ENCODE results near the gene ACSF3. TPM values are rescaled to one million over a fixed set of nuclear protein-coding genes. Genes with fewer than 3 reads are reported as not detected.
"Not testable (repeated sequence)": the region's sequence is repeated elsewhere in the genome, so short reads cannot be mapped to it uniquely, and the experiment has no call there.

ACSF3 gene
- total RNA-seq, 1 experiment from 2014 or later = 21.8 TPM

DNA sequence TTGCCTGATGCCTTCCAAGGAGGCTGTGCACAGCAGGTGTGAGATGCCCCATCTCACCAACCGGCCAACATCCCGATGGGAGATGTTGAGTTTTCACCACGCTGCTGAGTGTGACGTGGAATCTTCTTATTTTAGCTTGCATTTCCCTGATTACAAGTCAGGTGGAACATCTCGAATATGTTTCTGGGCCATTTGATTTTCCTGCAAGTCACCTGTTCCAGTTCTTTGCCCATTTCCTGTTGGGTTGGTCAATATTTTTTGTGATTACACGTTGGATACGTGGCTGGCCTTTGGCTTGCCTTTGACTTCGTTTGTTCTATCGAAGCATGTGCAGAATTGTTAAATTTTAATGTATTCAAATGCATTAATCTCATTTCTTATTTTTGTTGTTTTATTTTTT, 69.6 kb downstream of the ACSF3 start:
- Histone ChIP-seq H3K4me3 (no peak overlapping the region), H3K27me3 (no peaks in the 10 kb centered on the region), H3K36me3 (no peaks in the 10 kb centered on the region), H3K9me3 (no peaks in the 10 kb centered on the region)
- DNase-seq = no peak

DNA sequence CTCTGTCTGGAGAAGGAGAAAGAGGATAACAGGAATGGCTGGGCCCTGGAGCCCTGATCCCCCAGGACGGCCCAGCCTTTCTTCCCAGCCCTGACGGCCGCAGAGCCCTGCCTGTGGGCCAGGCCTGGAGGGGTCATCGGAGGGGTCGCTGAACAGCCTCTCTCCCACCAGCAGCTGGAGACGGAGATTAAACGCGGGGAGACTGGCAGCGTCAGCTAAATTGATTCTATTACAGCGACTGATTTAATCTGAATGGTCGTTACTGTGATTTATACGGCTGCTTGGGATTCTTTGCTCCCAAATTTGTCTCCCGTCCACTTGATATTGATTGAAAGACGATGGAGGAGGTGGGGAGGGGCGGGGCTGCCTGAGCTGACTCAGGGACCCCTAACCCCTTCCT, 70.8 kb downstream of the ACSF3 start:
- no peaks in the 10 kb centered on the region for H3K9me3 ChIP-seq
- no peaks in the 10 kb centered on the region for H3K27me3 ChIP-seq
- no peak overlapping the region for H3K4me3 ChIP-seq
- no peaks in the 10 kb centered on the region for H3K36me3 ChIP-seq
- DNase-seq = no peak

DNA sequence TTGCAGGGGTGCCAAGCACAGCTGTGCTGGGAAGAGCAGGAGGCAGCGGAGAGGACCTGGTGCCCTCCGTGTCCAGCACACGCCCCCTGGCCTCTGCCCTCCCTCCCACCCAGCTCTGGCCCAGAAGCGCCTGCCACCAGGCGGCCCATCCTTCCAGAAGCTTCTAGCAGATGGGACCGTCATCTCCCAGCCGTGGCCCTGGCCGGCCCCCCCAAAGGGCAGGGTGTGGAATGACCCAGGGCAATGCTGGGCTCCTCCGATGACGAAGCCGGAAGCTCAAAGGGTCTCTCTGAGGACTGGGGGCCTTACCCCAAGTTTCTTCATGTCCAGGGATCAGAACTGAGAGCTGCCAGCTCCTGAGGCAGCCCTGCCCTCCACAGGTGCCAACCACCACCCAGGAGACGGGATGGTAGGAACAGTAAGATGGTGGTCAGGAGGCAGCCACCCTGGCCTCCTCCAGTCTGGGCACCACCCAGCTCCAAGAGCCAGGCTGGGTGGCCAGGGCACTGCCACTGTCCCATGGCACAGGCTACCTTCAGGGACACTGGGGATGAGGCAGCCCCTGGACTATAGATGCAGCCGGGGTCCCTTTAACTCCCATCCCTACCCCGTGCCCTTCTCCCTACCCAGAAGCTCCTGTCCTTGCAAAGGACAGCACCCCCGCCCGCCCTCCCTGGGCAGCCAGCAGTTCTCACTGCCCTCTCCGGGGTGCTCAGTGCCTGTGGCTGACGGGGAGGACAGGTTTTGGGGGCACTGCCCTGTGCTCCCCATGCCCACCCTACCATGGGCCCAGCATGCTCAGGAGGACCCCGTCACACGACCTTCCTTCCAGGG, 71.4 kb downstream of the ACSF3 start:
- no peak overlapping the region for H3K4me3 ChIP-seq
- H3K36me3 ChIP-seq = no peaks in the 10 kb centered on the region
- DNase-seq = no peak
- H3K9me3 ChIP-seq = no peaks in the 10 kb centered on the region
- no peaks in the 10 kb centered on the region for H3K27me3 ChIP-seq

DNA sequence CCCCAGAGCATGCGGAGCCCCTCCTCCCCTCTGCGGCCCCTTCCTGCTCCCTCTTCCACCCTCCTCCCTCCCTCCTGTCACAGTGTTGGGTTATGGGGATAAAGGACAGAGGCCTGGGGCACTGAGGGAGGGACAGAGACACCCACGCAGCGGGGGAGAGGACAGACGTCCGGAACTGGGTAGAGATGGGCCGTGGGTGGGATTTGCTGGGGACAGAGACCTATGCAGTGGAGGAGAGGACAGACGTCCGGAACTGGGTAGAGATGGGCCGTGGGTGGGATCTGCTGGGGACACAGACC, 72.0 kb downstream of the ACSF3 start:
- not testable (repeated sequence) for H3K27me3 ChIP-seq, H3K9me3 ChIP-seq, DNase-seq, H3K4me3 ChIP-seq, H3K36me3 ChIP-seq

DNA sequence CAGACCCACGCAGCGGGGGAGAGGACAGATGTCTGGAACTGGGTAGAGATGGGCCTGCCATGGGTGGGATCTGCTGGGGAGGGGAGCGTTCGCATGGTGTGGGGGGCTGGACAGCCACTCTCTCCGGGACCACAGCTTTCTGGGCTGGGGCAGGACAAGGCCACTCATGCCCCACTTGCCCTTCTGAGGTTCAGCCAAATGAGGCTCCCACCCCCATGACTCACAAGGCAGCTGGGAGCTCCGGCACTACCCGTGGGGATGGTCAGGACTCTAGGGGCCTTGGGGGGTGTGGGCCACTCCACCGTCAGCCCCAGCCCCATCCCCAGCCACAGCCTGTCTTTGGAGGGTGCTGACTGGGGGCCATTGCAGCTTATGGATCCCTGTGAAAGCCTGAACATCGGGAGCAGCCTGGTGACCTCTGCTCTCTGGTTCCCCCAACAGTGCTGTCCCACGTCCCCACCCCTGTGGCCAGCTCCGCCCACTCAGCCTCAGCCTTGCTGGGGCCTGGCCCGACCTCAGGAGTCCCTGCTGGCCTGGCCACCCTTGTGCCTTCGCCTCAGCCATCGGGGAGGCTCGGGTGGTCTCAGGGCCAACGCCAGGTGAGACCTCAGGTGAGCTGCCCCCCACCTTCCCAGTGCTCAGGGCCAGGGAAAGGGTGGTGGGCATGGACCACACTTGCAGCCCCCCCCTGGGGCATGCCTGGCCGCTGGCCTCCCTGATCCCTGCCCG, 73.2 kb downstream of the ACSF3 start:
- no peaks in the 10 kb centered on the region for H3K36me3 ChIP-seq
- DNase-seq = no peak

DNA sequence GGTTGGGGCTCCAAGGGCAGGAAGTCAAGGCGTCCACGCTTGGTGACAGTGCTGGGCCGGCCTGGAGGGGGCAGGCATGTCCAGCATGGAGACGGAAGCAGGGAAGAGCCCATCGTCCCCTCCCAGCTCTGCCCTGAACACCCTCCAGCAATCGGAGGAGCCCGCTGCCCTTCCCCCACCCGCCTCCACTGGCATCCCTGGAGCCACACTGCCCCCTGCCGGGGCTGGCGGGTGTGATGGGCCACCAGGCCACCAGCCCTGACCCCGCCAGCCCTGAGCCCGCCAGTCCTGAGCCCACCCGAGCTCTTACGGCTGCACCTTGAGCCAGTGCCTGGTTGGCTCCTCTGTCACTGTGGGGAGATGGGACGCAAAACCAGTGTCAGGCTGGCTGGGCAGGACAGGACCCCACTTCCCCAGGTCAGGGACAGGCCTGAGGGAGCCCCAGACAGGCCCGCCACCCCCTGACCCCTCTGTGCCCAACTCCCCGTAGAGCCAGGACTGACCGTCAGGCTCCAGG, 73.8 kb downstream of the ACSF3 start:
- peak; percentile 55 for DNase-seq
- no peak overlapping the region for H3K4me3 ChIP-seq

More for the DNA sequence above, 73.2 kb downstream of the ACSF3 start:
- Histone ChIP-seq H3K27me3 (no peaks in the 10 kb centered on the region), H3K4me3 (no peak overlapping the region), H3K9me3 (no peaks in the 10 kb centered on the region)

DNA sequence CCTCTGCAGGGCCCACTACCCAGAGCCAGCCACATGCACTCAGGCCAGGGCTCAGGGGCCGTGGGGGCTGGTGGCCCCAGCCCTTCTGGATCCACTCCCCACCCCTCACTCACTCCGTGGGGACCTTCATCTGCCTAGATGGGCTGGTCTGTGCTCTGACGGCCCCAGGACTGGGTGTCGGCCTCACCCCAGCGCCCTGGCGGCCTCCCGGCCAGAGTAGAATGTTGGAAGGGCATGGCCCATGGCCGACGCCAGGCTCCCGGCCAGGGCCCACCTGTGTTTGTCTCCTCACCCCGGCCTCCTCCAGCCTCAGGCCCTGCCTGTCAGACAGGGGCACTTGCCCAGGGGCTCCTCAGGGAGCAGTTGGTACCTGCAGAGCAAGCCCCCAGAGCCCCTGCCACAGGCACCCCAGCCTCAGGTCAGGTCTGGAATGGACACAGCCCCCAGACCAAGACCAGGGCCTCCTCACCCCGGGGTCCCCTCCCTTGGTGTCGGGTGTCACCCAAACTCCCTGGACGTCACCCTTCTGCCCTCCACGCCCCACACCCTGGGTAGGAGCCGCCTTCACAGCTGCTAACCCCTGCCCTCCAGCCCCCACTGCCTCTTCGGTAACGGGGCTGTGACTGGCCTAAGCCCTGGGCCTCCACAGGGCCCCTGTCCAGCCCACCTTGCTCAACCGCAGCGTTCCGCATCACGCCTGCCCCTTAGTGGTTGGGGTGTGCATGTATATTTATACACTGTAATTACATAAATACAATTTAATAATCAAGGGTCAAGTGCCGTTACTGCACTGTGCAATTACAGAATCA, 74.9 kb downstream of the ACSF3 start:
- H3K27me3 ChIP-seq = no peaks in the 10 kb centered on the region
- no peaks in the 10 kb centered on the region for H3K36me3 ChIP-seq
- no peak overlapping the region for H3K4me3 ChIP-seq
- DNase-seq = no peak
- H3K9me3 ChIP-seq = no peaks in the 10 kb centered on the region

More for the DNA sequence above, 73.8 kb downstream of the ACSF3 start:
- Histone ChIP-seq H3K27me3 (no peaks in the 10 kb centered on the region), H3K36me3 (no peaks in the 10 kb centered on the region), H3K9me3 (no peaks in the 10 kb centered on the region)

DNA sequence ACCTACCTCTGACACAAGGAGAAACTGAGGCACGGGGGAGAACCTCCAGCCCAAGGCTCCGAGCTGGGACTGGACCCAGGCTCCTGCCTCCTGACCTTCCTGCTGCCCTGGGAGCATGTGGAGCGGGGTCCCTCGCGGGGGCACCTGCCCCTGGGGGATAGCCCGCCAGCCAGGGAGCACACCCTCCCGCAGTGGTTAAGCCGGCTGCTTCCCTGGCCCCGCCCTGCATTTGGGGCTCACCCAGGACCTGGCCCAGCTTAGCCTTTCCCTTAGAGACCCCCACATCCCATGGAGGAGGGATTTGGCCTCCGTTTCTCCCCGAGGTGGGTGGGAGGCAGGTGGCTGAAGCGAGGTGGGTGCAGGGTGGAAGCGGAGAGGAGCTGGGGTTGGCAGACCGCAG, 76.1 kb downstream of the ACSF3 start:
- Histone ChIP-seq H3K9me3 (no peaks in the 10 kb centered on the region), H3K27me3 (no peaks in the 10 kb centered on the region), H3K4me3 (no peak overlapping the region), H3K36me3 (no peaks in the 10 kb centered on the region)
- no peak for DNase-seq

DNA sequence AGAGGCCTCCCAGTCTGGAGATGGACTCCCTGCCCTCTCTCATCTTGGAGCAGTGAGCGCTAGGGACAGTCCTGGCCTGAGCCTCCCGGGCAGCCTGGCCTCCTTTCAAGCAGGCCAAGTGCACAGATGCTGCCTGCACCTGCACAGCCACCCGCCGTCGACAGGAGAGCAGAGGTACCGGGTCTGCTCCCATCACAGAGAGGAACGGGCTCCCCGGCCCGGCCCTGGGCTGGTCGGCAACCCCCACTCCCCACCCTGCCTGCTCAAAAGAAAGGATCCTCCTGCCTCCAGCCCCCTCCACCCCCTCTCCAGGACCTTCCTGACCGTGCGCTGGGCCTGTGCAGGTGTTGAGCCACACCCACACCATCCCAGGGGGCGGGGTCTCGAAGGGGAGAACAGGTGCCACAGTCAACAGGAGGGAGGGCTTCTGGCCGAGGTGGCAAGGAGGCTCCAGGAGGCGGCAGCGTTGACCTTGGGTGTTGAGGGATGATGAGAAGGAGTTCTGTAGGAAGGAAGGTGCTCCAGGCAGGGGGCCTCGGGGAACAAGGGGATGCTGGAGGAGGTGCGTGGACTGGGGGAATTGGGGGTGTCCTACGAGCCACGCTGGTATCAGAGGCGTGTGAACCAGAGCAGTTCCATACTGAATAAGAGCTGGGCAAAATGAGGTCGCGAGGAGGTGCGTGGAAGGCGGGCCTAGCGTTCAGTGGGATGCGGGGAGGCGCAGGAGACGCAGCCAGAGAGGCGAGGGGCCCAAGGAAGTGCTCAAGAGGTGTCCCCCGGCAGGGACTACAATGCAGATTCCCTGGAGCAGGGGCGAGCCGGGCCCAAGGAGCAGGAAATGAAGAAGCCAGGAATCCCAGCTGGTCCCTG, 76.9 kb downstream of the ACSF3 start:
- Histone ChIP-seq H3K36me3 (no peaks in the 10 kb centered on the region), H3K9me3 (no peaks in the 10 kb centered on the region), H3K27me3 (no peaks in the 10 kb centered on the region), H3K4me3 (no peak overlapping the region)
- DNase-seq = no peak

DNA sequence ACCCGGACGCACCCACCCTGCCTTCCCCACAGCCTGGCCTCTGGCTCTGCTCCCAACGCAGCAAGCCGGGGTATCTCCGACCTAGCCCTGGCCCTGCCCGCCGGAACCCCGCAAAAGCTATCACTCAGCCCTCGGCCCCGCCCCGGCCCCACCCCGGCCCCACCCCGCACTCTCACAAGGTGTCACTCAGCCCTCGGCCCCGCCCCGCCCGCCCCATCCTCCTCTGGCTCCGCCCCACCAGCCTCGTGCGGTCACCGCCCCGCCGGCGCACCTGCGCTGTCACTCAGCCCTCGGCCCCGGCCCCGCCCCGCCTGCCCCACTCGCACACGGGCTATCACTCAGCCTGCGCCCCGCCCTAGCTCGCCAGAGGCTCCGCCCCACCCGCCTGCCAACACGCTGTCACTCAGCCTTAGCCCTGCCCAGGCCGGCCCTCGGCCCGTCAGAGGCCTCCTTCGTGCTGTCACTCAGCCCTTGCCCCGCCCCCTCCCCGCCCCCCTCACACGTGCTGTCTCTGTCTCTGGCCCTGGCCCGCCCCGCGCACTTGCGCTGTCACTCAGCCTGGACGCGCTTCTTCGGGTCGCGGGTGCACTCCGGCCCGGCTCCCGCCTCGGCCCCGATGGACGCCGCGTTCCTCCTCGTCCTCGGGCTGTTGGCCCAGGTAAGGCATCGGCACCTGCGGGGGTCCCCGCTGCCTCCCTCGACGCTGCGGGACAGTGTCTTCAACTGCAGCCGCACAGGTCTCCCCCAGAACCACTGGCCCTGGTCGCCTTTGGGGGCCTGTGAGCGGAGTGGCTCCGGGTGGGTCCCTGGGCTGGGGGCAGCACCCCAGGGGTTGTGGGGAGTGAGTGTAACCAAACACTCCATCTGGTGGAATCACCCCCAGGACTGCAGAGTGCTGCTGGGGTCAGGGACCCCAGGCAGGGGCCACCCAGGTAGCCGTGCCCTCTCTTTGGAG, 77.8 kb downstream of the ACSF3 start, which contains the start of gene CDH15:
TSS of gene CDH15 (plus strand) at position 533 of the 955 bp plus-strand sequence. CDS start at position 617, 84 bp downstream.
- Histone ChIP-seq H3K27me3 (no peaks in the 10 kb centered on the region), H3K9me3 (no peaks in the 10 kb centered on the region), H3K36me3 (no peaks in the 10 kb centered on the region), H3K4me3 (peak within 1 kb of the TSS; percentile 24; the same call in 1 of the 2 replicates)
- peak; percentile 84 for DNase-seq

DNA sequence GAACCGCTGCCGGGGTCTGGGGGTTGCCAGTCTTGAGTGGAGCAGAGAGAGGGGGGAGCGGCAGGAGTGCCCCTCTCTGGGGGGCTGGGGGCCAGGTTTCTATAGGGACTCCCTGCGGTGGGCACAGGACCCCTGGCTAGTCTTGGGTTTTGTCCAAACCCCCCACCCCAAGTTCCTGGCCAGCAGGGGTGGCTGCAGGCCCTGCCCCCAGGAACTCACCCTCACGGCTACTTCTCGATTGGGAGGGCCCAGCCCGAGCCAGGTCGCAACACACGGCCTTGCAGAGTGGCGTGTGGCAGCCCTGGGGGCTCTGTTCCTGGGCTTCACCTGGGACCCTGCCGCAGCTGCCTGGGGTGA, 78.5 kb downstream of the ACSF3 start:
- H3K27me3 ChIP-seq = no peaks in the 10 kb centered on the region
- no peaks in the 10 kb centered on the region for H3K9me3 ChIP-seq
- no peaks in the 10 kb centered on the region for H3K36me3 ChIP-seq
- no peak overlapping the region for H3K4me3 ChIP-seq
- DNase-seq = no peak

DNA sequence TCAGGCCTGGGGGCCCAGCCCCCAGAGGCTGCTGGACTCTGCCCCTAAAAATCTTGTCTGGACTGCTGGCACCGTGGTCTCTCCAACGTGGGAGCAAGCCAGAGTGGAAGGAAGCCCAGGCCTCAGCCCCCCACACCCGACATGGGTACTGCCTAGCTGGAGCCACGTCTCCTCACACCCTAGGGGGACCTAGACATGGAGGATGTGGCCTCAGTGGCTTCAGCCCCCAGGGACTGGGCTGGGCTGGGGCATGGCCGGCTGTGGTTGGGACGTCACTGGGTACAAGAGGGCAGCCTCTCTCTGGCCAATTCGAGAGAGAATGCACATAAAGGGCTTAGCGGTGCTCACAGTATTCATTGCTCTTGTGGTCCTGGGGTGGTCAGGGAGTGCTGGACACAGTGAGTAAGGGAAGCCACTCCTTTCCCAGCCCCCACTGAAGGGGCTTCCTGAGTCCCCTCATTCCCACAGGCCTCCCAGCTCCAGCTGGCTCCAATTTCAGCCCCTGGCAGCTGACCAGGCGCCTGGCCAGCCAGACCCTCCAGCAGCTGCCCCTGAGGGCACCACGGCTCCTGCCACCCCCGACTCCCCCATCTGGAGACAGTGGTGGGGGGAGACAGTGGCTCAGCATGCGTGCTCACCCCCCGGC, 79.0 kb downstream of the ACSF3 start:
- Histone ChIP-seq H3K27me3 (no peaks in the 10 kb centered on the region), H3K4me3 (no peak overlapping the region), H3K9me3 (no peaks in the 10 kb centered on the region), H3K36me3 (no peaks in the 10 kb centered on the region)
- no peak for DNase-seq

DNA sequence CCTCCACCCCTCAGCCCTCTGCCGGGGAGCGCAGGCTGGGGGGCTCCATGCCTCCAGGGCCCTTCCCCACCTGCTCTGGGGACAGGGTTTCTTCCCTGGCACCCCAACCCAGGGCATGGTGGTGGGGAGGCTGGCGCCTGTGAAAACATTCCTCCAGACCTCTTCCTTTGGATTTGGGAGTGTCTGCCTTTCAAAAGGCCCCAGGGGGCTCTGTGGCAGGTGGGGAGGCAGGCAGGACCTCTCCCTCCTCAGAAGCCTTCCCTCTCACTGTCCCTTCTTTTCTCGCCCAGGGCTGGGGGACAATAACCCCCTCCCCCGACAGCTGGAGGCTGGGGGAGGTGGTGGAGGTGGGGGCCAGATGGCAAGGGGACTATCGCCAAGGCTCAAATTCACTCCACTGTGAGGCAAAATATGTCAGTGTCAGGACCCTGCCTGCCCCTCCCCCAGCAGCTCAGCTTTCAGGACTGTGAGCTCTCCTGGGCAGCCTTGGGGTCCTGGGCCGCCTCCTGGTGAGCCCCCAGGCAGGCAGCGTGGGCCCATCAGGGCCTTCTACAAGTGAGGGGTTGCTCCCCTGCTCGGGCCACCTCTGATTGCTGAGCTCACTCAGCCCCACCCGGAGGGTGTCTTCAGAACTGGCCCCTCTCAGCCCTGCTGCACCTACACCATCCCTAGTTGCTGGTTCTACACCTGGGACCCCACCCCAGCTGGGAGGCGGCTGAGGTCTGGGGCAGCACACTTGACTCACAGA, 79.7 kb downstream of the ACSF3 start:
- Histone ChIP-seq H3K27me3 (no peaks in the 10 kb centered on the region), H3K36me3 (no peaks in the 10 kb centered on the region), H3K4me3 (no peak overlapping the region), H3K9me3 (no peaks in the 10 kb centered on the region)
- DNase-seq = no peak

DNA sequence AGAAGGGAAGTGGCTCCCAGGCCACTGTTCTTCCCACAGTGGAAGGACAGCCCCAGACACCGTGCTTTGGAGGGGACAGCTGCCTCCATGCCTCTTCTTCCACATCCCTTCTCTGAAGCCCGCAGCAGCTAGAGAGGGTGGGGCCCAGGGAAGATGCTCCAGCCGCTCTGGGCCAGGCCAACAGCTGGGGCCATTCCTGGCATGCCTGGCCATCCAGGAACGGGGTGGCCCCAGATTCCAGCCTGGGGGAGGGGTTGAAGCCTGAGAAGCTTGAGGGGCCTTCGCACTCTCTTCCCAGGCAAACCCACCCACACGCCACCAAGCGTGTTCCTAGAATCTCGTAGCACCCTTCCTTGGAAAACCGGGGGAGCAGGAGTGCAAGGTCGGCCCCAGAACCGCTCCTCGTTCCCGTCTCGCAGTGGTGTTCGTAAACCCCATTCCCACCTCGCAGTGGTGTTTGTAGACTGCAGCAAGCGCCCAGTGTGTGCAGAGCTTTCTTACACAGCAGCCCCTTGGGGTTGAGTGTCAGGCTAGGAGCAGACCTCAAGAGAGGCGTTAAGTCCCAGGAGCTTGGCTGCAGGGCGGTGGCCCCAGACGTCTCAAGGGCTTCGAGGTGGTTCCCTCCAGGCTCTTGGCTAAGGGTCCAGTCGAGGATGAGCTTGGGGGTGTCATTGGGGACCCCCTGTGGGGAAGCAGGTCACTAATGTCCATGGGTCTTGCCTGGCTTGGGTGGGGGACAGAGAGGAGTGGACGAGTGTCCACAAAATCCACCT, 80.6 kb downstream of the ACSF3 start:
- Histone ChIP-seq H3K27me3 (no peaks in the 10 kb centered on the region), H3K36me3 (no peaks in the 10 kb centered on the region), H3K4me3 (no peak overlapping the region), H3K9me3 (no peaks in the 10 kb centered on the region)
- DNase-seq = no peak

All from MG63 (cell line).